ENCODE measurements around the gene ERCC1.

Gene ERCC1

DNA sequence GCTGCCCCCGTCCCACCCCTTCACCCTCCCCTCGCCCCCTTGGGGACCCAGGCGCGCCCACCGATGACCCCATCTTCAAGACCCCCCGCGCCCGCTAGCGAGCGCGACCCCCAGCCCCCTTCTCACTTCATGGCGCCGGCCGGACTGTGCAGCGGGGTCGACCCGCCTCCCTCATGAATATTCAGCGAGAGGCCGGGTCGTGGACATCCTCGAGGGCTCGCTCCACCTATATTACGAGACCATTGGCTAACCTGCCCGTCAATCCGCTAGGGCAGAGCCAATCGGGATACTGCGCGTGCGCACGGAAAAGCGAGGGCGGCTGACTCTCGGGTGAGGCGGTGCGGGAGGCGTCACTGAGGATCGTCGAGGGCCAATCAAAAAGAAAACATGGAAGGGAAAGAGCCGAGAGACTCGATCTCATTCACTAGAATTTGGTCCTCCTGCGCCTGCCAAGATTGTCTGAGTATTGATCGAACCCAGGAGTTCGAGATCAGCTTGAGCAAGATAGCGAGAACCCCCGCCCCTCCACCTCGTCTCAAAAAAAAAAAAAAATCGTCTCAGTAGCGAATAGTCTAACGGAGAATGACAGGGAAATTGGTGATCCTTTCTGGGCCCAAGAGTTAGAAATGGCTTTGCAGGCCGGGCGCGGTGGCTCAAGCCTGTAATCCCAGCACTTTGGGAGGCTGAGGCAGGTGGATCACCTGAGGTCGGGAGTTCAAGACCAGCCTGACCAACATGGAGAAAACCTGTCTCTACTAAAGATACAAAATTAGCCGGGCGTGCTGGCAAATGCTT lies 53.1 kb downstream of the ERCC1 start, which contains the start of gene ERCC2:
ERCC2 (minus strand) TSS at position 164 of the 795 bp plus-strand sequence; CDS start at position 131, 33 bp downstream.
- peak; percentile 99 for DNase-seq (ENCODE audit: extremely low read depth in 1 of 2, low read depth in 1 of 2)

DNA sequence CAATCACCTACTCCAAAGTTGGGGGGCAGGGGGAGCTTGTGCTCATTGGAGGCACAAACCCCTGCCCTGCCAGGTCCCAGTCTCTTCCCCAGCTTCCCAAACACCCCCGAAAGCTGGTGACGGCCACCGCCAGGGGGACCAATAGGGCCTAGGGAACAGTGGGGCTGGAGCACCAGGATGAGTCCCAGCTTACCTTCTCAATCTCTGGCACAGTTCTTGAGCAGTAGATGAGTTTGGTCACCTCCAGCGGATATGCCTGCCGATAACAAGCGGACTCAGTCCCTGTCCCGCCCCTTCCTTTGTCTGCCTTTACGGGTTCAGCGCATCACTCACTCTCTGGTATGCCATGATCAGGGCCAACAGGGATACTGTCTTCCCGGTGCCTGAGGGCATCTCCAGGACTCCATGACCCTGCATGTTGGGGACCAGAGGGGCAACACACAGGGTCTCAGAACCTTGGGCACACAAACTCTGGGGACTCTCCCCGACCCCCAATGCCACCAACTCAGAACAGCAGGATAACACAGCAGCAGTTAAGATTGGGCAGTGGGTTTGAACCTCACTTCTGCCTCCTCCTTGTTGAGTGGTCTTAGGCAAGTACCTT lies 54.9 kb downstream of the ERCC1 start:
- no peak for DNase-seq (ENCODE audit: extremely low read depth in 1 of 2, low read depth in 1 of 2)

DNA sequence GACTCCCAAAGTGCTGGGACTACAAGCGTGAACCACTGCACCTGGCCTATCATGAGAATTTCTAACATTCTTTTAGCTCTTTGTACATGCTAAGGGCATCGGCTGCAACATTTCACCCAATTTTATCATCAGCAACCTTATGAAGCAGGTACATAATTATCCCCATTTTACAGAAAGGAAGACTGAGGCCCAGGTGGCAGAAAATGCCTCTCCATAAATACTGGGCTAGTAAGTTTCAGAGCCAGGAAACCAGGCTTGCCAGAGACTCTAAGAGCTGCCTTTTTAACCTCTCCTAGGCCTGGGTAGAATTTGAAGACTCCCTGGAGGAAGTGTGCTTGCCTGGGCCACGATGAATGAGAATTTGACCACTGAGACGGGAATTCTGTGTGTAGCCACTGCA lies 55.6 kb downstream of the ERCC1 start:
- DNase-seq (ENCODE audit: extremely low read depth in 1 of 2, low read depth in 1 of 2) = no peak

DNA sequence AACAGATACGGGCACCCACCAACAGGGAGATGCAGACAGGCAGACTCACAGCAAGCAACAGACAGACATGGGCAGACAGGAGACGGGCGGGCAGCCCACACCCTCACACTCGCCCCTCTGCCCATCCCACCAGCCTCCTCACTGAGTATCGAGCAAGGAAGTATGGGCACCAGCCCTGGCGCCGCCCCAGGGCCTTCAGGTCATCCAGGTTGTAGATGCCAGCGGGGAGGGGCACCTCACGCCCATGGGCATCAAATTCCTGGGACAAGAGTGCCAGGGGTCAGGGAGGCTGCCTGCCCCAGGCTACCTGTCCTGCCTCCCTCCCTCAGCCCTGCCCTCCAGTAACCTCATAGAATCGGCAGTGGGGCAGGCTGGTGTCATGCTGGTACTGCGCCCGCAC lies 59.0 kb downstream of the ERCC1 start:
- no peak for DNase-seq (ENCODE audit: extremely low read depth in 1 of 2, low read depth in 1 of 2)

DNA sequence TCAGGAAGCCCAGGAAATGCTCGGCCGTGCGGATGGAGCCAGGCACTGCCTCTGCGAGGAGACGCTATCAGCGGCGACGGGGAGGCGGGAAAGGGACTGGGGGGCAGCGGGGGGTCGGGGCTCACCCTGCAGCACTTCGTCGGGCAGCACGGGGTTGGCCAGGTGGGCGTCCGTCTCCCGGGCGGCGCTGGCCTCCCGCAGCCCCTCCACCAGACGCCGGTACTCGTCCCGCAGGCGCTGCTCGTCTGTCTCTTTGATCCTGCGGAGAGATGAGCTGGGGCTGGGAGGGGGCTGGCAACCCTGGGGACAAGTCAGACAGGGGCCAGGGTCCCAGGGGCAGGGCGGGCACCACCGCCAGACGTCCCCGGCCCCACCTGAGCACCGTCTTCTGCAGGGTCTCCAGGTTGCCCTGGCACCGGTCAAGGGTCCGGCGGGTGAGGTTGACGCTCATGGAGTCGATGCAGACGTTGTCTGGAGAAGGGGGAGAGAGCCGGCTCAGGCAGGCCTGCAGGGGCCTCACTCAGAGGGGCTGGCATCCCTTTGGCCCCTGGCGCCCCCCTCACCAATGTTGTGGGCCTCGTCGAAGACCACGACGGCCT lies 59.8 kb downstream of the ERCC1 start:
- DNase-seq (ENCODE audit: extremely low read depth in 1 of 2, low read depth in 1 of 2) = no peak

DNA sequence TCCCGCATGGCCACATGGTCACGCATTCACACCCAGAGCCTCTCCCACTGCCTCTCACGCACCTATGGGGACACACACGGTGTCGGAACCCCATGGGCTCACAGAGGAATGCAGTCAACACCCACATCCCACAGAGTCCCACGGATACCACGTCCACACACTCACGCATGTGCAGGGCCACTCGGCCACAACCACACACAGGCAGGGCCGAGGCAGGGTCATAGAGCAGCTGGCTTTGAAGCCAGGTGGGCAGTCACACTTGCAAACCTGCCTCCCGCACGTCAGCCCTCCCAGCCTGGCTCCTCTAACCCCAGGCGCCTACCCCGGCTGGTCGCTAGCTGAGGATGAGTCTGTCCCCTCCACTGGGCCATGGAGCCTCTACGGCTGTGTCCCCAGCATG lies 61.4 kb downstream of the ERCC1 start:
- no peak for DNase-seq (ENCODE audit: extremely low read depth in 1 of 2, low read depth in 1 of 2)

DNA sequence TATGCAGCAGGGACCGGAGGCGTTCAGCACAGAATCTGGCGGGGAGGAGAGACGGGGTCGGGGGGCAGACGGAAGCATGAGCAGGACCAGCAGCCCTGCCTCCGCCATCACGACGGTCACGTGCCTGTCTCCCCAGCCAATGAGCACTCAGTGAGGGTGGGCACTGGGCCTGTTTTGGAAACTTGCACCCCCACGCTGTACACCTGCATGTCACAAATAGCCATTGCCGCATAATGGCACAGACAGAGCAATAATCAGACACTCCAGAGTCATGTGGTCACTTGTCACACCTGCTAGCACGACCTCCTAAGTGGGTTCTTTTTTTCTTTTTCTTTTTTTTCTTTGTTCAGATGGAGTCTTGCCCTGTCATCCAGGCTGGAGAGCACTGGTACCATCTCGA lies 62.1 kb downstream of the ERCC1 start:
- DNase-seq (ENCODE audit: extremely low read depth in 1 of 2, low read depth in 1 of 2) = no peak

DNA sequence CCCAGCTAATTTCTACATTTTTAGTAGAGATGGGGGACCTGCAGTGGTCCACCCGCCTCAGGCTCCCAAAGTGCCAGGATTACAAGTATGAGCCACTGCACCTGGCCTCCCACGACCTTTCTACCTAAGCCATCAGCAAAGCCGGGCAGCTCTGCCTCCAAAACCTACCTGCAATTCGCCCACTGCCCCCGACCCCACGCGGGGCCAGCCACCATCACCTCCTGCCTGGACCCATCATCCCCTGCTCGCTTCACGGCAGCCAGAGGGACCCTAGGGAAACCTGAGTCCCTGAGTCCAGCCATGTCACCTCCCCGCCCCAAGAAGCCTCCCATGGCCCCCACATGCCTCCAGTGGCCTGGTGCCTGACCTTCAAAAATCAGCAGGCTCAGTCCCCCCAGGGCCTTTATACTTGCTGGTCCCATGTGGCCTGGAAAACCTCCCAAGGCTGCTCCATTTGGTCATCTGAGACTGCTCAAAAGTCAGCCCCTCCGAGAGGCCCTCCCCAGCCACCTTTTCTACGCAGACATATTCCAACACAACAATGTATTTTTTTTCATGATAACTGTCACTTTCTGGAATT lies 65.4 kb downstream of the ERCC1 start:
- DNase-seq (ENCODE audit: extremely low read depth in 1 of 2, low read depth in 1 of 2) = no peak

DNA sequence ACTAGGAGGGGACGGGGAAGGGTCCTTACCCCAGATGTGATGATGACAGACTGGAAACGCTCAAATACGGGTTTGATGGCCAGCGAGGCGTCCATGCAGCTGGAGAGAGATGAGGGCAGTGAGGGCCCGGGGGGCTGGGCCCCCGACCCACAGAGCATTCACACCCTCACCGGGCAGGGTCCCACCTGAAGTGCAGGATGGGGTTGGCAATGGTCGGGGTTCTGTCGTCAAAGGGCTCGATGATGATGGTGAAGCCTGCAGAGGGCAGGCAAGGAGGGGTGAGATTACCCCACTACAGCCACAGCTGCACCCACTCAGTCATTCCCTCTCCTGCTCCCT lies 66.3 kb downstream of the ERCC1 start:
- no peak for DNase-seq (ENCODE audit: extremely low read depth in 1 of 2, low read depth in 1 of 2)
